Measurements from ENCODE around the gene ZNF33B.

Gene ZNF33B

GRCh38 chr10:42635098-42635497, 3.3 kb downstream of the ZNF33B start:
- peaks cover 47% of the 10 kb centered on the region for H3K79me2 ChIP-seq (ENCODE audit: insufficient read depth, low read length)
- H3K4me3 ChIP-seq (ENCODE audit: low read length, poor library complexity, severe bottlenecking): peak overlapping the region; percentile 47
- H3F3A ChIP-seq (ENCODE audit: low read depth): peaks cover 3% of the 10 kb centered on the region; the same call in 1 of the 2 replicates
- H3K27me3 ChIP-seq (ENCODE audit: insufficient read depth, low read length, poor library complexity, severe bottlenecking): no peaks in the 10 kb centered on the region
- peak overlapping the region; percentile 61 for H3K4me2 ChIP-seq (ENCODE audit: low read depth, low read length, poor library complexity, severe bottlenecking)
- H3K9me2 ChIP-seq (replicated peaks; ENCODE audit: low read depth, low read length): no peaks in the 10 kb centered on the region
- H3K36me3 ChIP-seq (ENCODE audit: insufficient read depth, low read length): peaks cover 8% of the 10 kb centered on the region; the same call in 1 of the 2 replicates
- H3K9ac ChIP-seq (ENCODE audit: low read depth, low read length, poor library complexity, severe bottlenecking): peak overlapping the region; percentile 28
- H2AFZ ChIP-seq (ENCODE audit: low read length): no peak overlapping the region
- peaks cover 44% of the 10 kb centered on the region for H3K4me1 ChIP-seq (ENCODE audit: insufficient read depth, low read length, poor library complexity, severe bottlenecking)
- TF ChIP-seq EZH2phosphoT487 (IDR thresholded peaks at IDR 0.05; ENCODE audit: borderline replicate concordance) (no peak), CTCF (conservative IDR thresholded peaks at IDR 0.05; ENCODE audit: low read length) (no peak)
- peaks cover 3% of the 10 kb centered on the region for H4K20me1 ChIP-seq (ENCODE audit: insufficient read depth, low read length, poor library complexity, severe bottlenecking)
- no peaks in the 10 kb centered on the region for H3K9me3 ChIP-seq (ENCODE audit: insufficient read depth, low read depth, low read length)

GRCh38 chr10:42632564-42632963, 5.8 kb downstream of the ZNF33B start:
- Histone ChIP-seq H3K4me2 (ENCODE audit: low read depth, low read length, poor library complexity, severe bottlenecking) (peak overlapping the region; percentile 61), H3K36me3 (ENCODE audit: insufficient read depth, low read length) (peaks cover 26% of the 10 kb centered on the region; the same call in 1 of the 2 replicates), H3K4me1 (ENCODE audit: insufficient read depth, low read length, poor library complexity, severe bottlenecking) (peaks cover 46% of the 10 kb centered on the region), H3K27me3 (ENCODE audit: insufficient read depth, low read length, poor library complexity, severe bottlenecking) (no peaks in the 10 kb centered on the region), H3K4me3 (ENCODE audit: low read length, poor library complexity, severe bottlenecking) (no peak overlapping the region), H3K9ac (ENCODE audit: low read depth, low read length, poor library complexity, severe bottlenecking) (no peak overlapping the region), H4K20me1 (ENCODE audit: insufficient read depth, low read length, poor library complexity, severe bottlenecking) (peaks cover 3% of the 10 kb centered on the region), H3F3A (ENCODE audit: low read depth) (peaks cover 3% of the 10 kb centered on the region; the same call in 1 of the 2 replicates), H2AFZ (ENCODE audit: low read length) (no peak overlapping the region), H3K9me3 (ENCODE audit: insufficient read depth, low read depth, low read length) (no peaks in the 10 kb centered on the region), H3K79me2 (ENCODE audit: insufficient read depth, low read length) (peaks cover 44% of the 10 kb centered on the region), H3K9me2 (replicated peaks; ENCODE audit: low read depth, low read length) (no peaks in the 10 kb centered on the region)
- no peak for TF ChIP-seq CTCF (conservative IDR thresholded peaks at IDR 0.05; ENCODE audit: low read length)
- no peak for TF ChIP-seq EZH2phosphoT487 (IDR thresholded peaks at IDR 0.05; ENCODE audit: borderline replicate concordance)

GRCh38 chr10:42630537-42631134, 7.7 kb downstream of the ZNF33B start:
- Histone ChIP-seq H3K9me2 (replicated peaks; ENCODE audit: low read depth, low read length) (no peaks in the 10 kb centered on the region), H3K4me2 (ENCODE audit: low read depth, low read length, poor library complexity, severe bottlenecking) (peak overlapping the region; percentile 51), H3F3A (ENCODE audit: low read depth) (peaks cover 3% of the 10 kb centered on the region; the same call in 1 of the 2 replicates), H3K27me3 (ENCODE audit: insufficient read depth, low read length, poor library complexity, severe bottlenecking) (no peaks in the 10 kb centered on the region), H3K9me3 (ENCODE audit: insufficient read depth, low read depth, low read length) (no peaks in the 10 kb centered on the region), H2AFZ (ENCODE audit: low read length) (no peak overlapping the region), H3K4me1 (ENCODE audit: insufficient read depth, low read length, poor library complexity, severe bottlenecking) (peaks cover 30% of the 10 kb centered on the region), H3K9ac (ENCODE audit: low read depth, low read length, poor library complexity, severe bottlenecking) (no peak overlapping the region), H3K79me2 (ENCODE audit: insufficient read depth, low read length) (peaks cover 27% of the 10 kb centered on the region), H4K20me1 (ENCODE audit: insufficient read depth, low read length, poor library complexity, severe bottlenecking) (peaks cover 3% of the 10 kb centered on the region), H3K36me3 (ENCODE audit: insufficient read depth, low read length) (peaks cover 35% of the 10 kb centered on the region; the same call in 1 of the 2 replicates), H3K4me3 (ENCODE audit: low read length, poor library complexity, severe bottlenecking) (peak overlapping the region; percentile 2)
- no peak for TF ChIP-seq EZH2phosphoT487 (IDR thresholded peaks at IDR 0.05; ENCODE audit: borderline replicate concordance)
- no peak for TF ChIP-seq CTCF (conservative IDR thresholded peaks at IDR 0.05; ENCODE audit: low read length)
